GM19099 (cell line): ENCODE measurements around the gene SMAP2.

Experiments
- POLR2A ChIP-seq: IDR thresholded peaks from 3 replicates; pipeline ENCODE4 v1.6.1; 2011; ENCODE audit warnings: low read depth; ENCODE audit not compliant: insufficient read length; ENCODE audit errors: extremely low read depth

SMAP2 gene

DNA sequence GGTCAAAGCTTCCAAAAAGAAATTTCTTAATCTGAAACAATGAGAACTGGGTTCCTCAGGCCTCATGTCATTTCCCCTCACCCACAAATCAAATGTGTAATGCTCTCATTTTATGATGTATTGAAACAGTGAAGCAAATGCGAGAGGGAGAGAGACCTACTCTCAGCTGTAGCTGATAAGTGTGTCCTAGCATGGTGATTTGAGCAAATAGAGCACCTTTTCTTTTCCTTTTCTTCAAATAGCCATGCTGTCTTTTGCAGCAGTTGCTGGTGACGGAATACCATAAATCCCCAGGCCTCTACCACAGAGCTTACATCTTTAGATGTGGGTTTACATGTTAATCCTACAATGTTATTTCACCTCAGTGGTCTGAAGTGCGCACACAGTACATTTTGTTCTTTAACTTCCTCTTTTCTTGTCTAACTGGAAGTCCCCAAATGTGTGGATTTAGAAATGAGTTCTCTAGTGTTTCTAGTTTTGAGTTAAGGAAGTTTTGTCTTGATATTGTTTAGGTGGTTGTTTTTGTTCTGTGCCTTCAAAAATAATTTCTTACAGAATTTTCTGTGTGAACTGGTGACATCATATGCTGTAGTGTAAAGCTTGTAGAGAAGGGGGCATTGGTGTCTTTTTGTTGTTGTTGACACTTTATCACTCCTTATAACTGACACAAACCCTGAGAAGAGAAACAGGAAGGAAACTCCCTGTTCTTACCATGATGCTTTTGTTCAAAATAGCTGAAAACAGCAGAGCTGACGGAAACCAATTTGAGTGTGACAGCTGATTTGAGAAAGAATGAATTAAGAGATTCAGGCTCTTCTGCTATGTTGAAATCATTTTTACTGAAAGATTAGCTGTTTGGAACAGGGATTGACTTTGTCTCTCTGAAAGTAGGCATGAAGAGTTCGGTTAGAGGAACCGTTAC is 12.2 kb downstream of the SMAP2 start:
- TF ChIP-seq POLR2A: no peak

DNA sequence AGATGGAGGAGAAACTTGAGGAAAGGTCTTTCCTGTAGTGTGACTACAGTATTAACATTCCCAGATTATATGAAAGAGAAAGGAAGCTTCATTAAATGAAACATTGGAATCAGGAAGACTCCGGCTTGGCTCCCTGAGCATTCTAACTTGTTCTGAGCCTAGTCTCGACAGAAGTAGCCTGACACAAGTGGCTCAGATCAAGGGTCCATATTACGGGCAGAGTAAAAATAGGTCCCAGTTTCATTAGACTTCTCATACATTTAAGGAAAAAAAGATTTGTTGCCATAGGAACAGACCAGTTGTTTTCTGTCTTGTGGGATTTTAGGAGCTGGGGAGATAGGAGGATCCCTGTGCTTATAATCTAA is 12.8 kb downstream of the SMAP2 start:
- no peak for TF ChIP-seq POLR2A

DNA sequence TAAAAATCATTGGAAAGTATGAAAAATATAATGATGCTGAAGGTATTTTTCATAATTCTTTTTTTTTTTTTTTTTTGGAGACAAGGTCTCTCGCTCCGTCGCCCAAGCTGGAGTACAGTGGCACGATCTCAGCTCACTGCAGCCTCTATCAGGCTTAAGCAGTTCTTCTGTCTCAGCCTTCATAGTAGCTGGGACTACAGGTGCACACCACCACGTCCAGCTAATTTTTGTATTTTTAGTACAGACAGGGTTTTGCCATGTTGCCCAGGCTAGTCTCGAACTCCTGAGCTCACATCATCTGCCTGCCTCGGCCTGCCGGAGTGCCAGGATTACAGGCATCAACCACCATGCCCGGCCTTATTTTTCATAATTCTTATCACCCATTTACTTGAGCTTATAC is 13.3 kb downstream of the SMAP2 start:
- no peak for TF ChIP-seq POLR2A

DNA sequence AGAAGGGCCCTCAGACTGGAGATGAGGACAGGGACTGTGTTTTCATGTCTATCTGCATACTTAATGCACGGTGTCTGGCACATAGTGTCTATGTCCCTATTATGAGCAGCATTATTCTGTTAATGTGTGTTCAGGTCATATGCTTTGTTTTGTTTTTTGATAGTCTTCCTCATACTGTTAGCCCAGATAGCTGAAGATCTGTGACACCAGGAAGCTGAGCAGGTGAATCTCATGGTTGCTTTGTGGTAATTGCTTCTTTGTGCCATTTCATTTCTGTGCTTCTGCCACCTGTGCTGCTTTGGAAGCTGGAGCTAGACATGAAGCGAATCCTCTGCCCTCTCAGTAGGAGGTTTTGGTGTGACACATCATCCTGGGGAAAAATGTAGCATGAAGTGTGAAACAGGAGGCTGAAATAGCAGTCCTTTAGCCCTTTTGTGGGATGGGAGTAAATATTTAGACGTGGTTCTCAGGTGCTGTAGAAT is 15.8 kb downstream of the SMAP2 start:
- TF ChIP-seq POLR2A: no peak

DNA sequence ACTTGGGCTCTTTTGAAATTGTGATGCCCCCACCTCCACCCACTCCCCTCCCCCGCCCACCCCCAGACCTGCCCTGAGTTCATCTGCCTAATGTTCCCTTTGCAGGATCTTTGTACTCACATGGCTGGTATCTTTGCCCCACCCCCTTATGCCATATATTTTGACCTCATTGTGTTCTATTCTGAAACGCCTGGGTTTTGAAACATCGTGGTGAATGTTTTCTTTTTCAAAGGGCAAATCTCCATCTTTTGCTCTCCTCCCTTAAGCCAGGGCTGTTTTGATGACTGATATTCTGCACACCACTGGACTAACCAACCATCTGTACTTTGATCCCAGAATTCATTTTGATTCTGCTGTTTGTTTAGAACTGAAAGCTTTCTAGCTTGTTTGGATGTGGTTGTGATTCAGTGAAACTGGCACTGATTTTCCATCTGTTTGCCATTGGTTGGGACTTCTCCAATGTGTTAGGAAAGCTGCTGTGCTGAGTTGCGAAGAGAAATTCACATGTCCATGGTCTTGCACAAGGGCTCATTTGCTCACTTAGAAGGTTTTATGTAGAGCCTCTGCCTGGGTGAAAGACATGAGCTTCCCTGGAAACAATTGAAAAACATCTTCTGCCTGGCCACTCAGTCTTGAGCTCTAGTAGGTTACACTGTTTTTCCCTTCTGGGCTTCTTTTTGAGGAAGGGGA is 16.5 kb downstream of the SMAP2 start:
- TF ChIP-seq POLR2A: no peak

DNA sequence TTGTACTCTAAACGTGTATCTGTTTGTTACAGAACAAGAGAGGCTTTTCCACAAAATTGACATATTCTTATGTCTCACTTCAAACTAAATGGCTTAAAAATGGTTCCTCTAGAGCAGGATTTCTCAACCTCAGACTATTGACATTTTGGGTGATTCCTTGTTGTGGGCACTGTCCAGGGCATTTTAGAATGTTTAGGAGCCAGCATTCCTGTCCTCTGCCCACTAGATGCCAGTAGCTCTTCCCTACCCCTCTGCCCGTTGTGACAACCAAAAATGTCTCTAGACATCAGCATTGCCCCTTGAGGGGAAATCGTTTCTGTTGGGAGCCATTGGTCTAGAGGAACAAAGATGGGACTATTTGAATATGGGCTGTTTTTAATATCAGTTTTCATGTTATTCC is 17.3 kb downstream of the SMAP2 start:
- TF ChIP-seq POLR2A: no peak

DNA sequence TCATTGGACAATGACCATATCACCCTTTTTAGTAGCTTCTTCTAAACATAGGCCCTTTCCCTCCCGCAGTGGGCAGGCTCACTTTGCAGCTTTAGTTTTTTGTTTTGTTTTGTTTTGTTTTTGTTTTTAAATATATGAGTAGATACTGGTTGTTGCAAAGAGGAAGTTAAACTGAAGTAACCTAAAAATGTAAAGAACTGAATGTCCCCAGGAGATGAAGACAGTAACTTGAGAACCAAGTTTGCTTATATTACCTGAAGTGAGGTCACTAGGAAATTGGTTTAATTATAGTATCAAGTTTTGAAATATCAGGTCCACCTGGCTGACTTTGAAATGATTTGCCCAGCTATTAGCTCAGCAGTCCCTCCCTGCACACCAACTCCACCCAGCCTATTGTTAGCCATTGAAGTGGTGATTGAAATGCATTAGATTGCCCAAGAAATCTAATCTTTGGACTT is 18.2 kb downstream of the SMAP2 start:
- no peak for TF ChIP-seq POLR2A

DNA sequence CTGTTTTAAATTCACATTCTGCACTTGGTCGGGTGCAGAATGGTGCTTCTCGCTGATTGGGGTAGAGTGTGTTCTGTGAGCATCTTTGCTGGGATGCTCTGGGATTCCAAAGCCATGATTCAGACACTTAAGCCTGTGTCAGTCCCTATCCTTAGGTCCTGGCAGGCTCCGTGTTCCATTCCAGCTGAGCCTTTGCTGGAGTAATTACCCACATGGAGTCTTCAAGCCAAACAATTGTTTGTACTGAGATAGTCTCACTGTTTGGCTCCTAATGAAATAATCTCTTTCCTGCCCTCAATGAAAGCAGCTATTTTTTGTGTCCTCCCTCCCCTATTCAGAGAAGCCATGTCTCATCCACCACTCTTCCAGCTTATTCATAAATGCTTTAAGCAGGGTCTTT is 18.7 kb downstream of the SMAP2 start:
- TF ChIP-seq POLR2A: no peak

DNA sequence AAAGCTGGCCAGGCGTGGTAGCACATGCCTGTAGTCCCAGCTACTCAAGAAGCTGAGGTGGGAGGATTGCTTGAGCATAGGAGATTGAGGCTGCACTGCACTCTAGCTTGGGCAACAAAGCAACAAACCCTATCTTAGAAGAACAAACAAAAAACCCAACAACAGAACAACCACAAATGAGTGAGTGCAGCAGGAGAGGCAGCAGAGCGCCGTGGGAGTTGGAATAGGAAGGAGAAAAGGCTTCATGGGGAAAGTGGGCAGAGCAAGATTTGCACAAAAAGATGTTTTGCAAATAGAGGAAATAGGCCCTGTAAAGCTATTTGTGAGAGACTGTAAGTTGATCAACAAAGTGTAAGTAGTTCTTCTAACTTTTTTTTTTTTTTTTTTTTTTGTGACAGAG is 19.6 kb downstream of the SMAP2 start:
- TF ChIP-seq POLR2A: no peak

DNA sequence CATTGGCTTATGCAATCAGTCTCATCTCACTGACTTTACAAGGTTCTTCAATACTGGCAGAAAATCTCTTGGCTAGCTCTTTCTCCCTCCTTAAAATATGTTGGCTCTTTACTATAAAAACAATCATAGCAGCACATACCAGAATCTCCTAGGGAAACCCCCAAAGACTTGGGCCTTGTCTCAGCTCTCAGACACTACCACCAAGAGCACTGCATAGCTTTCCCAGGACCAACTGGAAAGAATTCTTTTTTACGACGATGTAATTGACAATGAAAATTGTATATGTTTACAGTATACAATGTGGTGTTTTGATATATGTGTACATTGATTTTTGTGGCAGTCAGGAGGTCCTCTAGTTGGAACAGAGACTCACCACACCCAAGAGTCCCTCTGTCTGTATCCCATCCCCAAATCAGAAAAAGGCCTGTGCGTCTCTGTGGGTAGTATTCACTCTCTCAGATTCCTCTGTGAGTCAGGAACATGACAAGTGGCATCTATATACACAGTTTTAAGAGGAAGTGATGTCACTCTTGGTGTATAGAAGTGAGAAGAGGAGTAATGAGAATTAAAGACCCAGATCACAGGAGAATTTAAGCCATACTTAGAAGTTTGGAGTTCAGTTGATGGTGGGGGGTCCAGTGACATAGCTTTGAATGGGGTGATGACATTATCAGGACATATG is 21.1 kb downstream of the SMAP2 start:
- TF ChIP-seq POLR2A: no peak

DNA sequence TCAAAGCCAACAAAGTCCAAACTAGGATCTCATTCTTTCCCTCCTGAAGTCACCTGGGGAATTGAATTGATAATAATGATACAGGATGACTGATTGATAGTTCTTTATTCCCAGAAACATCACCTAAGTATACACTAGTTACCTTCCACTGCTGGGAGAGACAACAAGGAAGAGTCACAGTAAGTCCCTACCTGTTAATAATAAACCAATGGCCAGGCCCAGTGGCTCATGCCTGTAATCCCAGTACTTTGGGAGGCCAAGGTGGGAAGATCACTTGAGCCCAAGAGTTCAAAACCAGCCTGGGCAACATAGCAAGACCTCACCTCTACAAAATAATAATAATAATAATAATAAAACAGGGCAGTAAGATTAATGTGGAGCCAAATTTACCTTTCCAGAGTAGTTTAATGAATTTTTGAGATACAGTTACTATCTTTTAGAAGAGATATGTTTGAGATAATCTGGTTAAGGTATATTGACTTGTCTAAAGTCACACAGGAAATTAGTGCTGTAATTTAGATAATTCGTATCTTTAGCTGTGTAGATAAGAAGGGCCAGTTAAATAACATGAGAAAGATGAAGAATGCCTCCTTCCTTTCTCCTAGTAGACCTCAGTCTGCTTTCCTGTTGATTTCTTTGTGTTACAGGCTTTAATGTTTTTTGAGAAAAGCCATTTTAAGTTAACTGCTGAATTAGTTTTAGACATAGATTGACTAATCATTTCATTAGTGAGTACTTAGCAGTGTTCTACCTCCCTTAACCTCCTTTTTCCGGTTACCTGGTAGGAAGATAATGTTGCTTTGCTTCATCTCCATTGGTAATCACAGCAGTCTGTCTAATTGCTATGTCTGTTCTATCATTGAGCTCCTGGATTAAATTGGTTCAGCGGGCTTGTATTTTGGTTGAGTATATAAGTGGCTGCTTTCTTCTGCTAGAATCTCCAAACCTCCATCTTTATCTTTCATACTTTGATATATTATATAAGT is 22.0 kb downstream of the SMAP2 start:
- TF ChIP-seq POLR2A: no peak

DNA sequence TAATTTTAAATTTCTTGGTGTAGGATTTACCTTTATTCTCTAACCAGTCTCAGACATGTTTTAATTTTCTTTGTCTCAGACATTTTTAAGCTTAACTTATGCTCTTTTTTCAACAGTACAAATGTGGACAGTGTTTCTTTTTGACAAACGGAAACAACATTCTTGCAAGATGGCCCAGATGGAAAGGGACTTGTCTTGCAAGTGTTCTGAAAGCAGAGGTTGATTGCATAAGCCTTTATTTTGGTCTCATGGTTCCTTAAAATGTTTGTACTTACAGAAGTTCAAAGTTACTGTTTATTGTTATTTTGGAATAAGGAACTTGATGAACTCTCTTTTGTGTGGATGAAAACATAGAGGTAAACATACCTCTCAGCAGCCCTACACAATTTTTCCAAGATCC is 22.9 kb downstream of the SMAP2 start:
- TF ChIP-seq POLR2A: no peak

DNA sequence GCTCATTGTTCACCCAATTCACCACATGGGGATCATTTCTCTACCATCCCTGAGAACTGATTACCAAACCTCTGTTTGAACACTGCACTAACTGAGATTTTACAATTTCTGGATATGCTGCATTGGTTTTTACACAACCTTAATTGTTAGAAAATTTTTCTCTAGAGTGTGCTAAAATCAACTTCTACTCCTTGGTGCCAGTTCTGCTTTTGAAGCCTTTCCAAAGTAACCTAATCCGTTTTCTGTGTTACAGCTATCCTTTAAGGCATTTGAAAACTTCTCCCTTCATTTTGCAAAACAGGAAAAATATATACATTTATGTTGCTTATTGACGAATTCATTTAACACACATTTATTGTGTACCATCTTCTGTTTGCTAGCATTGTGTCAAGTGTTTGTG is 23.7 kb downstream of the SMAP2 start:
- no peak for TF ChIP-seq POLR2A

DNA sequence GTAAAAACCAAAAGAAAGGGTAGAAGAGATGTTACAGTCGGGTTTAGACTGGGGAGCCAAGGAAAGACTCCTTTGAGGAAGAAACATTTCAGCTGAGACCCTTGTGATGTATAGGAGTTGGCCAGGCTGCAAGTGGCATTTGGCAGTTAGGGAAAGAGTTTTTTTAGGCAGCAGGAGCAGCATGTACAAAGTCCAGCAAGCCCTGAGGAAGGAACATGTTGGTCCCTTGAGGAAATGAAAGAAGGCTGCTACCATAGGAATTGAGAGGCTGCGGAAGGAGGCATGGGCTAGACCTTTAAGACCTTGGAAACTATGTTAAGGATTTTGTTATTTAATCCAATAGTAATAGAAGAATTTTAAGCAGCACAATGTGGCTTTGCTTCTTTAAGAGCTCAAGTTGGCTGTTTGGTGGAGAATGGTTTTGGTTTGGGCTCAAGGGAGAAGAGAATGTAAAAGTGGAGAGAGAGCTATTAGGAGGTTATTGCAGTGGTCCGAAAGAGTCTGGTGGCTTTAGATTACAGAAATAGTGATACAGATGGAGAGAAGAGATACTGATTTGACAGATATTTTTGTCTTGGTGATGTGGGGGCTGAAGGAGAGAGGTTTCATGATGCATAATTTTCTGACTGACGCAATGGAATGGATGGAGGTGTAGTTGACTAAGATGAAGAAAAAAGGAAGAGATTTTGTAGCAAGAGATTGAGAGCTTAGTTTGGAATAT is 26.6 kb downstream of the SMAP2 start:
- TF ChIP-seq POLR2A: no peak
